LNCaP clone FGC (cell line): ENCODE results near the gene NXPE2.
"Not testable (repeated sequence)": the region's sequence is repeated elsewhere in the genome, so short reads cannot be mapped to it uniquely, and the experiment has no call there.

Experiments used
- DNase-seq: peaks from one replicate; pipeline ENCODE4 v3.0.0-alpha.2; 2011; ENCODE audit warnings: low read depth
- H3K4me3 ChIP-seq: 2 replicates; pipeline ENCODE4 v1.5.1; 2011; ENCODE audit warnings: mild to moderate bottlenecking, low read depth, low read length, control low read depth
- CTCF ChIP-seq: IDR thresholded peaks from 2 replicates; pipeline ENCODE4 v1.5.1; 2012; ENCODE audit warnings: mild to moderate bottlenecking; ENCODE audit not compliant: control insufficient read depth, insufficient read depth; ENCODE audit errors: extremely low read depth

NXPE2 gene

GRCh38 chr11:114678125-114679036 lies at the start of gene NXPE2:
Gene NXPE2 (plus strand): TSS chr11:114678527. CDS start chr11:114678576, 49 bp downstream.
- TF ChIP-seq CTCF = no peak
- no peak within 1 kb of the TSS for H3K4me3 ChIP-seq
- no peak for DNase-seq

- not testable (repeated sequence) for H3K4me3 ChIP-seq, DNase-seq
Measured at GRCh38 chr11:114631445-114631965, 46.8 kb upstream of the NXPE2 start.

GRCh38 chr11:114639440-114639839 lies 38.9 kb upstream of the NXPE2 start:
- H3K4me3 ChIP-seq = not testable (repeated sequence)

GRCh38 chr11:114650661-114651060 lies 27.7 kb upstream of the NXPE2 start:
- no peak overlapping the region for H3K4me3 ChIP-seq
- no peak for TF ChIP-seq CTCF
- no peak for DNase-seq

More at GRCh38 chr11:114639440-114639839, 38.9 kb upstream of the NXPE2 start:
- DNase-seq = not testable (repeated sequence)

- DNase-seq = no peak
- H3K4me3 ChIP-seq = no peak overlapping the region
- no peak for TF ChIP-seq CTCF
Measured at GRCh38 chr11:114651145-114651718, 27.1 kb upstream of the NXPE2 start.

GRCh38 chr11:114653148-114653547 lies 25.2 kb upstream of the NXPE2 start:
- no peak for TF ChIP-seq CTCF
- DNase-seq = no peak

GRCh38 chr11:114664641-114665040 lies 13.7 kb upstream of the NXPE2 start:
- no peak overlapping the region for H3K4me3 ChIP-seq
- TF ChIP-seq CTCF = no peak
- DNase-seq = no peak

More at GRCh38 chr11:114653148-114653547, 25.2 kb upstream of the NXPE2 start:
- H3K4me3 ChIP-seq = no peak overlapping the region
